Spleen (tissue), 7 donors: Measurements from ENCODE around the gene NUDT16L1.

Experiments used
- POLR2AphosphoS5 ChIP-seq, 3 donors: sonication (generic); formaldehyde crosslinking; IDR thresholded peaks; one replicate each; pipeline ENCODE4 v1.5.1; 2017; ENCODE audit warnings: antibody characterized with exemption in 3 of 3
- TF ChIP-seq, protein P1 (sequence below), 11 experiments: fragments of 200-600 bp in 7 of 11; fragments of 450-650 bp in 4 of 11; sonication (generic) in 4 of 11; IDR thresholded peaks in 8 of 11; conservative IDR thresholded peaks in 3 of 11; 1 replicate in 7 of 11; 2 replicates in 4 of 11; pipeline versions ENCODE4 v1.4.0 to v1.8.0; 2016 to 2021; ENCODE audit warnings: antibody characterized with exemption in 11 of 11, inconsistent platforms in 4 of 11, mild to moderate bottlenecking in 1 of 11
- donor health status: DM: no; HTN: no; CAD: no; lungs with moderate emphysema.
- donor health status: DM: no; HTN: no; CAD: no.
- donor health status: DM: no; HTN: no; CAD: no.

- TF ChIP-seq, protein P1, sequence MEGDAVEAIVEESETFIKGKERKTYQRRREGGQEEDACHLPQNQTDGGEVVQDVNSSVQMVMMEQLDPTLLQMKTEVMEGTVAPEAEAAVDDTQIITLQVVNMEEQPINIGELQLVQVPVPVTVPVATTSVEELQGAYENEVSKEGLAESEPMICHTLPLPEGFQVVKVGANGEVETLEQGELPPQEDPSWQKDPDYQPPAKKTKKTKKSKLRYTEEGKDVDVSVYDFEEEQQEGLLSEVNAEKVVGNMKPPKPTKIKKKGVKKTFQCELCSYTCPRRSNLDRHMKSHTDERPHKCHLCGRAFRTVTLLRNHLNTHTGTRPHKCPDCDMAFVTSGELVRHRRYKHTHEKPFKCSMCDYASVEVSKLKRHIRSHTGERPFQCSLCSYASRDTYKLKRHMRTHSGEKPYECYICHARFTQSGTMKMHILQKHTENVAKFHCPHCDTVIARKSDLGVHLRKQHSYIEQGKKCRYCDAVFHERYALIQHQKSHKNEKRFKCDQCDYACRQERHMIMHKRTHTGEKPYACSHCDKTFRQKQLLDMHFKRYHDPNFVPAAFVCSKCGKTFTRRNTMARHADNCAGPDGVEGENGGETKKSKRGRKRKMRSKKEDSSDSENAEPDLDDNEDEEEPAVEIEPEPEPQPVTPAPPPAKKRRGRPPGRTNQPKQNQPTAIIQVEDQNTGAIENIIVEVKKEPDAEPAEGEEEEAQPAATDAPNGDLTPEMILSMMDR (IDR thresholded peaks at IDR 0.05 in 8 of 11, conservative IDR thresholded peaks at IDR 0.05 in 3 of 11): no peak
- TF ChIP-seq POLR2AphosphoS5 (IDR thresholded peaks at IDR 0.05): no peak
Measured at GRCh38 chr16:4703906-4704305, 10.5 kb downstream of the NUDT16L1 start.
